ENCODE data around the gene SYT1.

SYT1 gene

DNA sequence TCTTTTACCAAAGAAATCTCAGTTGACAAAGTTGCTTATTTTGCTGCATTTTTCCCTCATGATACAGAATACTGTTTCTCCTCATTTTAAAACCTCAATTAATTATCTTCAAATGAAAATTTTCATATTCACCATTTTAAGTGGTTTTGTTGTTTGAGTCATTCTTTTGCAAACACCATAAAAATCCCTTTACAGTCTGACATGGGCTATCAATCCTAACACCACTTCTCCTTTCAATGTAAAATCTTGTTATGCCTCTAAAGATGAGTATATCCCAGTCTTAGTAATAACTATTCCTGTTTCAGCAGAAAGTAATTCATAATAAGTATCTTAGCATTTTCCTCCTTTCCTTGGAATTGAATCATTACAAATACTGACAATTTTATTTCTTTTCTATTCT lies 192.2 kb downstream of the SYT1 start:
- no peak for DNase-seq (ENCODE audit: low read depth)

- no peak for DNase-seq (ENCODE audit: low read depth)
Measured at GRCh38 chr12:79057540-79057939, 193.0 kb downstream of the SYT1 start.

DNA sequence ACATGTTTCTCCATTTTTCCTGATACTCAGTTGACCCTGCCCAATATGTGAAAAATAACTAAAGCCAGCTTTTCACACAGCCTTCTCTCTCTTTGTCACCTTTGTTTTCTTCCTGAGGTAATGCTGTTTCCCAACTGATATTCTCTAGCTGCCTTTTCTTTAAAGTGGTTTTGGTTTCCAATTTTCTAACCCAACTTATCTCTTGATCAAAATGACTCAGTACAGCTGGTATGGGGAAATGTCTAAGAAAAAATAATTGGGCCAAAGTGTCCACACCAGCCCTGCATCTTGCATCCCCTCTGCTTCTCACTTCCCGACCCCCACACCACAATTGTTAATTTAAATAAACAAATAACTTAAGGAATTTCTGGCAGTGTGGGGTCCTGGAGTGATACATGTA lies 193.8 kb downstream of the SYT1 start:
- peak; percentile 64 for DNase-seq (ENCODE audit: low read depth)

DNA sequence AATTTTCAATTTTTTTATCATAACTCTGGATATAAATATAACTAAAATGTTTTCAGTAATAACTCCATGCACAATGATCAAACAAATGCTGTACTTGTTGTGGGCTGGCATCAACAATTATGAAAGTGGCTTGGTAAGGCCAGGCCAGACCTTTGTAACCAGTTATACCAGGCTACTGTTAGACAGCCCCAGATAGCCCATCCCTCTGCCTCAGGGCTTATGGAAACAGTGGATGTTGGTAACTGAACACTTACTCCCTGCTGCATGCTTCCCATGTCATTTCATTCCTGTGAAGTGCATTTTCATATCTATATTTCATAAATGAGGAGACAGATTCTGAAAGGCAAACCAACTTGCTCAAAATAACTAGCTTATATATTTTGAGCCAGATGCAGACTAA lies 195.0 kb downstream of the SYT1 start:
- no peak for DNase-seq (ENCODE audit: low read depth)

- DNase-seq (ENCODE audit: low read depth): no peak
Measured at GRCh38 chr12:79063258-79063657, 198.7 kb downstream of the SYT1 start.

DNA sequence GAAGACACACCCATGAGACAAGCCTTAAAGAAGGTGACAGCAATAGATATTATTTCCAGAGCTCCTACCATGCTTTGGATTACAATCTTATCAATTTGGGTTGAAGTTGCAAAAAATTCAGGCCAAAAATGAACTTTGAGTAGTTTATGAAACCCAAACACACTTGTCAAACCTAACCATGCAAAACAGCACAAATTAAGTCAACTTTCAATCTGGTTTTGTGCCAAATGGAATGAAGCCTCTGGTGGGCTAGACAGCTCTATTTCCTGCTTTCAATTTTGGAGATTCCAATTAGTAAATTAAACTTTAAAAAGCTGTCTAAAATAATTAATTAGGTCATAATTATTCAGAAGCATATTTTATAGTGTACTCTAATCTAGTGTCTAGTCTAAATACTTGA lies 203.4 kb downstream of the SYT1 start:
- no peak for DNase-seq (ENCODE audit: low read depth)

DNA sequence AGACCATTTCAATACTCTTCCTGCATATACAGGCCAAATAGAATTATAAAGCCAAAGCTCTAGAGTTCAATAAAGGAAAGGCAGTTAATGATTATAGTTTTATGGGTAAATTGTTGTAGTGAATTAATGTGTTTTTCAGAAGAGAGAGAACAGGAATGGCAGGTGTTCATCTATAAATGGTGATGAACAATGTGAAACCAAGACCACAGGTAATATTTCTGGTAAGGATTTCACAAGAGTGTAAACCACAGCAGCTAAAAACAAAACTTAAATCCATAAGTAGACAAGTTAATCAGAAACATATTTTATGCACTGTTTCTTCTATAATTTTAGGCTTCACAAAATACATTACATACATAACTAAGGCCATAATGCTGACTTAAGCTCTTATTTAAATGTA lies 204.4 kb downstream of the SYT1 start:
- DNase-seq (ENCODE audit: low read depth): no peak

GRCh38 chr12:79071498-79071897 lies 206.9 kb downstream of the SYT1 start:
- no peak for DNase-seq (ENCODE audit: low read depth)

GRCh38 chr12:79073506-79073905 lies 208.9 kb downstream of the SYT1 start:
- no peak for DNase-seq (ENCODE audit: low read depth)

DNA sequence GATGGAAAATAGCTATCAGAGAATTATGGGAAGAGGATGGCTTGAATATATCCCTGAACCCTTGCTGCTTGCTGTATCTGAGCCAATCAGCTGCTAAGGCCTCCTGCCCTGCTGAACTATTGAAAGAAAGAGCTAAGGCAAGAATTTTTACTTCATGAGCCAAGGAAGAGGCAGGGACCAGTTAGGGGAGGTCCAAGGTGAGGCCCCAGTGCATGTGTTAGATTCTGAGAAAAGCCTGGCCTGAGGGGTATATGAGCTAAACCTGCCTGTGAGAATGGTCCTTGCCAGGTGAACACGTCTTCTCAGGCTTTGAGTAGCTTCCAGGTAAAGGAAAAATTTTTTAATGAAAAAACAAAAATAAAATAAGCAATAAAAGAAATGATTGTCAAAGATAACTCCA lies 218.0 kb downstream of the SYT1 start:
- DNase-seq (ENCODE audit: low read depth): no peak

DNA sequence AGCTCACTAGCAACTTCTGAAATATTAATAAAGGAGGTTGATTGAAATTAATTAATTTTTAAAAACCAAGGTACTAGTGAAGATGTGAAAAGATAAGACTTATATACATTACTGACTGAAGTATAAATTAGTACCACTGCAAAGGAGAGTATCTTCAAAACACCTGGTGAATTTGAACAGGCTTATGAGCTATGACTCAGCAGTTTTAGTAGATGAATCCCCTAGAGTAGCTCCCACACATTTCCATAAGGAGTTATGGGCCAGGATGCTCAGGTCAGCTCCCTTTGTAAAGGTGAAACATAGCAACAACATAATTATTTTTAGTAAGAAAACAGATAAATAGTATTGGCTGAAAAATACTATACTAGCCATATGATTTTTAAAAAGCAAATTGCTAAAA lies 218.6 kb downstream of the SYT1 start:
- DNase-seq (ENCODE audit: low read depth): no peak

- no peak for DNase-seq (ENCODE audit: low read depth)
Measured at GRCh38 chr12:79085106-79085682, 220.6 kb downstream of the SYT1 start.

DNA sequence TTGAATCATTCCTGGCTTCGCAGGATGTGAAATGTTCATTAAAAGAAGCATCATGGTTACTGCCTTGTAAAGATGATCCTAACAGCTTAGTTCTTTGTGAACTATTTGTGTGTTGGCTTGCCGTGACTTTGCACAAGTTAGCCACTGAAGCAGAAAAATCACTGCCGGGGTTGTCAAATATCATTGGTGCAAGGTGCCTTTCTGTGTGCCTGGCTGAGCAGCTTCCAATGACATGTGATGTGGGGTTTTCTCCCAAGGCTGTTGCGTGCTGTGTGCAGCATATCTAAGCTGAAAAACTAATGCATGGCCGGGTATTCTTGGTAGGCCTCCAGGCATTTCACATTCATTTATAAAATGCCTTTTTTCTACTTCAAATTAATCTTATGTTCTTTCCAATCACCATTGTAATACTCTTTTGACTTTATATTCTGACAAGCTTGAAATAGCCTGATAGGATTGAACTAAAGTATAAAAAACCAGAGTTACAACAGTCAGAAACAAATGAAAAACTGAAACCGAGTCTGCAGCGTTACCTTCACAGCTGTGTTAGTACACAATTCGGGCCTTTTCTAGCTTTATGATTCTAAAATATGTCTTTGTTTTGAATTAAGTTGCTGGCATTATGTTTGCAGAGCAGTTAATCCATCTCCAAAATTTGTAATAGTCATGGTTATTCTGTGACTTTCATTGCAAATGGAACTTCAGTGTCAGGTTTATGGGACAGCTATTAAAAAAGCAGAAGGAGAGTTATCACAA lies 222.1 kb downstream of the SYT1 start:
- DNase-seq (ENCODE audit: low read depth): peak; percentile 4

DNA sequence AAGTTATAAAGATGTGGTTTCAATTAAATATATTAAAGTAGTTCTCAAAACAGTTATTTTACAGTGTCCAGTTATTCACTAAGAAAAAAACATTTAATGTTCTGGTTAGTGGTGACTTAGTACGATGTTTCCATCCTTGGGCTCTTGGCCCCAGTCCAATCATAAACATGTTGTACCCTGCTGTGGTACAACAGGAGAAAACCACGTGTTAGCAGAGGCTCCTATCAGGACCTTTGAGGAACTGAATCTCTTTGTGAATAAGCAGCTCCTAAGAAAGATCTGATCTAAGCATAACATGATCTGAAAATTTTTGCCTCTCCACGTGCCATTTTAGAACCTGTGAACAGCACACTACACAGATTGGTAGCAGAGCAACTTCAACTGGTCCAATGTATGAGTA lies 234.0 kb downstream of the SYT1 start:
- no peak for DNase-seq (ENCODE audit: low read depth)

GRCh38 chr12:79108962-79109361 lies 244.4 kb downstream of the SYT1 start:
- DNase-seq (ENCODE audit: low read depth): no peak

- DNase-seq (ENCODE audit: low read depth): no peak
Measured at GRCh38 chr12:79114896-79115295, 250.3 kb downstream of the SYT1 start.

- DNase-seq (ENCODE audit: low read depth): no peak
Measured at GRCh38 chr12:79115743-79116142, 251.2 kb downstream of the SYT1 start.

GRCh38 chr12:79119796-79120195 lies 255.2 kb downstream of the SYT1 start:
- DNase-seq (ENCODE audit: low read depth): no peak

DNA sequence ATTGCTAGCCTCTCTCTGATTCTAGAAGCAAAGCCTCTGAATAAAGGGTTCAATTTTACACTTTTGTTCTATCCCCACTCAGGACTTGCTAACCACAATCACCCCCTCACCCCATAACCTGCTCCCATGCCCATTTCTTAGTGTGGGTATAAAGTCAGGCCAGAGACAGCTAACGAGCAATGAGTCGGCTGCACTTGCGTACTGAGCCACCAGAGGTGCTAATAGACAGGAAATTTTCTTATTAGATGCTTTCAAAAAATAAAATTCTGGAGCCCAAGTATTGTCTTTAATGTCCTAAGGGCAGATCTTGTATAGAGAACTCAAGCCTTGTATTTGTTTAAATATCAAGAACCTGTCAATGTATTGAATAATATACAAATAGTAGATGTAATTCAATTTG lies 256.9 kb downstream of the SYT1 start:
- no peak for DNase-seq (ENCODE audit: low read depth)

- DNase-seq (ENCODE audit: low read depth): no peak
Measured at GRCh38 chr12:79124385-79124784, 259.8 kb downstream of the SYT1 start.

DNA sequence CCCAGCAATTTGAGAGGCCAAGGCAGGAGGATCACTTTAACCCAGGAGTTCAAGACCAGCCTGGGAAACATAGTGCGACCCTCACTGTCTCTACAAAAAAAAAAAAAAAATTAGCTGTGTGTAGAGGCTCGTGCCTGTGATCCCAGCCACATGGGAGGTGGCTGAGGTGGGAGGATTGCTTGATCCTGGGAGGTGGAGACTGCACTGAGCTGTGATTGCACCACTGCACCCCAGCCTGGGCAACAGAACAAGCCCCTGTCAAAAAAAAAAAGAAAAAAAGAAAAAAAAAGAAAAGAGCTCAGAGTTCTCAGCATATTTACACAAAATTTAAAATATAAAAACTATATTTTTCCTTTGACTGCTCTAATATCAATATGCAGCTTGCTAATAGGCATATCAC lies 260.8 kb downstream of the SYT1 start:
- DNase-seq (ENCODE audit: low read depth): no peak

DNA sequence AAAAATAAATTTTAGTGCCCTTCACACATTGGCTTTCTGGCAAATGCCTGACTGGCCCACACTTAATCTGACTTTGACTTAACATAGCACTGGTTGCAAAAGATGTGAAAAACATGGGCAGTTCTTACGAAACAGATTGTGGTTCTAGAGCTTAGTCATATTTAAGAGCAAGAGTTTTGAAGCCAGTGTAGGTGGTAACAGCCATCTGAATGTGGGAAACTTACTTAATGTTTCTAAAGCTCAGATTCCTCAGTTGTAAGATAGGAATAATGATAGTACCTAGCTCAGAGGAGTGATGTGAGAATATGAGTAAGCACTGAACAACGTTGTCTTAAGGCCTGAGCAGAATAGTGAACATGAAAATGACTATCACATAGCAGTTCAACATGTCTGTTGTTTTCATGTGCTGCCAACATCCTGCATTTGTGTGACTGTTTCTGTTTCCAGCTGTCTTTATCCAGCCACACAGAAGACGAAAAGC lies 262.7 kb downstream of the SYT1 start:
- DNase-seq (ENCODE audit: low read depth): peak; percentile 95

GRCh38 chr12:79128956-79129355 lies 264.4 kb downstream of the SYT1 start:
- peak; percentile 17 for DNase-seq (ENCODE audit: low read depth)

GRCh38 chr12:79138872-79139271 lies 274.3 kb downstream of the SYT1 start:
- DNase-seq (ENCODE audit: low read depth): no peak

Measured in non-pigmented ciliary epithelial cell (primary cell).